HL-60 (cell line): Measurements from ENCODE around the gene BABAM2.

Experiments used
- POLR2AphosphoS5 ChIP-seq: IDR thresholded peaks from 2 replicates; pipeline ENCODE4 v1.6.1; 2012; ENCODE audit warnings: low read depth
- TF ChIP-seq, protein P1 (sequence below): IDR thresholded peaks from one replicate; pipeline ENCODE4 v1.5.1; 2011; ENCODE audit warnings: low read length, control low read depth, inconsistent platforms; ENCODE audit not compliant: insufficient read depth
- TF ChIP-seq, protein P2 (sequence below): IDR thresholded peaks from 2 replicates; pipeline ENCODE4 v1.6.1; 2012; ENCODE audit warnings: low read depth; ENCODE audit not compliant: insufficient replicate concordance

DNA sequence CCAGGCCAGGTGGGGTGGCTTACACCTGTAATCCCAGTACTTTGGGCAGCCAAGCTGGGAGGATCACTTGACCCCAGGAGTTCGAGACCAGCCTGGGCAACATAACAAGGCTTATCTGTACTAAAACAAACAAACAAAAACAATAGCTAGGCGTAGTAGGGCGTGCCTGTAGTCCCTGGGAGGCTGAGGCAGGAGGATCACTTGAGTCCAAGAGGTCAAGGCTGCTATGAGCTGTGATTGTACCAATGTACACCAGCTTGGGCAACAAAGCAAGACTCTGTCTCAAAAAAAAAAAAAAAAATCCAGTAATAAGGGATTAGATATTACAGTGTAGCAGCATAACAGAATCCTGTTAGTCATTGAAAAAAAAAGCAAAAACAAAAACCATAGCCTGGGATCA, 279.0 kb downstream of the BABAM2 start:
- TF ChIP-seq, protein P1, sequence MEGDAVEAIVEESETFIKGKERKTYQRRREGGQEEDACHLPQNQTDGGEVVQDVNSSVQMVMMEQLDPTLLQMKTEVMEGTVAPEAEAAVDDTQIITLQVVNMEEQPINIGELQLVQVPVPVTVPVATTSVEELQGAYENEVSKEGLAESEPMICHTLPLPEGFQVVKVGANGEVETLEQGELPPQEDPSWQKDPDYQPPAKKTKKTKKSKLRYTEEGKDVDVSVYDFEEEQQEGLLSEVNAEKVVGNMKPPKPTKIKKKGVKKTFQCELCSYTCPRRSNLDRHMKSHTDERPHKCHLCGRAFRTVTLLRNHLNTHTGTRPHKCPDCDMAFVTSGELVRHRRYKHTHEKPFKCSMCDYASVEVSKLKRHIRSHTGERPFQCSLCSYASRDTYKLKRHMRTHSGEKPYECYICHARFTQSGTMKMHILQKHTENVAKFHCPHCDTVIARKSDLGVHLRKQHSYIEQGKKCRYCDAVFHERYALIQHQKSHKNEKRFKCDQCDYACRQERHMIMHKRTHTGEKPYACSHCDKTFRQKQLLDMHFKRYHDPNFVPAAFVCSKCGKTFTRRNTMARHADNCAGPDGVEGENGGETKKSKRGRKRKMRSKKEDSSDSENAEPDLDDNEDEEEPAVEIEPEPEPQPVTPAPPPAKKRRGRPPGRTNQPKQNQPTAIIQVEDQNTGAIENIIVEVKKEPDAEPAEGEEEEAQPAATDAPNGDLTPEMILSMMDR: no peak
- TF ChIP-seq, protein P2, sequence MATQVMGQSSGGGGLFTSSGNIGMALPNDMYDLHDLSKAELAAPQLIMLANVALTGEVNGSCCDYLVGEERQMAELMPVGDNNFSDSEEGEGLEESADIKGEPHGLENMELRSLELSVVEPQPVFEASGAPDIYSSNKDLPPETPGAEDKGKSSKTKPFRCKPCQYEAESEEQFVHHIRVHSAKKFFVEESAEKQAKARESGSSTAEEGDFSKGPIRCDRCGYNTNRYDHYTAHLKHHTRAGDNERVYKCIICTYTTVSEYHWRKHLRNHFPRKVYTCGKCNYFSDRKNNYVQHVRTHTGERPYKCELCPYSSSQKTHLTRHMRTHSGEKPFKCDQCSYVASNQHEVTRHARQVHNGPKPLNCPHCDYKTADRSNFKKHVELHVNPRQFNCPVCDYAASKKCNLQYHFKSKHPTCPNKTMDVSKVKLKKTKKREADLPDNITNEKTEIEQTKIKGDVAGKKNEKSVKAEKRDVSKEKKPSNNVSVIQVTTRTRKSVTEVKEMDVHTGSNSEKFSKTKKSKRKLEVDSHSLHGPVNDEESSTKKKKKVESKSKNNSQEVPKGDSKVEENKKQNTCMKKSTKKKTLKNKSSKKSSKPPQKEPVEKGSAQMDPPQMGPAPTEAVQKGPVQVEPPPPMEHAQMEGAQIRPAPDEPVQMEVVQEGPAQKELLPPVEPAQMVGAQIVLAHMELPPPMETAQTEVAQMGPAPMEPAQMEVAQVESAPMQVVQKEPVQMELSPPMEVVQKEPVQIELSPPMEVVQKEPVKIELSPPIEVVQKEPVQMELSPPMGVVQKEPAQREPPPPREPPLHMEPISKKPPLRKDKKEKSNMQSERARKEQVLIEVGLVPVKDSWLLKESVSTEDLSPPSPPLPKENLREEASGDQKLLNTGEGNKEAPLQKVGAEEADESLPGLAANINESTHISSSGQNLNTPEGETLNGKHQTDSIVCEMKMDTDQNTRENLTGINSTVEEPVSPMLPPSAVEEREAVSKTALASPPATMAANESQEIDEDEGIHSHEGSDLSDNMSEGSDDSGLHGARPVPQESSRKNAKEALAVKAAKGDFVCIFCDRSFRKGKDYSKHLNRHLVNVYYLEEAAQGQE: no peak
- no peak for TF ChIP-seq POLR2AphosphoS5
